Anterior cingulate cortex (tissue), 58 donors: Measurements from ENCODE around the gene CDCP1.
"Not testable (repeated sequence)": the region's sequence is repeated elsewhere in the genome, so short reads cannot be mapped to it uniquely, and the experiment has no call there.

Experiments
- DNase-seq, 58 donors: peaks; one replicate each; lab custom pipeline; 2025; lab: John Stamatoyannopoulos, UW

The CDCP1 gene

DNA sequence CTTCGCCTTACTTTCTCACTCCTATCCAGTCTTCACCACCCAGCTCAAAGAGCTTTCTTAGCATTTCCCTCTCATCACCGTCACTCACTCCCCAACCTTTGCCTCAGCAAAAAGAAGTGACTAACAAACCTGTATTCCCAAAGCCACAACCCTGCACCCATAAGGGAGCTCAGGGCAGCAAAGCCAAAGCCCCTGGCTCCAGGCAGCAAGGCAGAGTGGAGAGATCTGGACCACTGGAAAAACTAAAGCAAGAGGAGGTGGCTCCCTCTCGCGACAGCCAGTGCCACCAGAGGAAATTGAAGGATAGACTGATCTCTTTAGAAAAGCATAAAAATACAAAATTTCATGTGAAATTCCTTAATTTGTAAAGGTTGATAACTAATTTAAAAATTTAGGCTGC lies 25.1 kb upstream of the CDCP1 start:
- DNase-seq, result no peak

DNA sequence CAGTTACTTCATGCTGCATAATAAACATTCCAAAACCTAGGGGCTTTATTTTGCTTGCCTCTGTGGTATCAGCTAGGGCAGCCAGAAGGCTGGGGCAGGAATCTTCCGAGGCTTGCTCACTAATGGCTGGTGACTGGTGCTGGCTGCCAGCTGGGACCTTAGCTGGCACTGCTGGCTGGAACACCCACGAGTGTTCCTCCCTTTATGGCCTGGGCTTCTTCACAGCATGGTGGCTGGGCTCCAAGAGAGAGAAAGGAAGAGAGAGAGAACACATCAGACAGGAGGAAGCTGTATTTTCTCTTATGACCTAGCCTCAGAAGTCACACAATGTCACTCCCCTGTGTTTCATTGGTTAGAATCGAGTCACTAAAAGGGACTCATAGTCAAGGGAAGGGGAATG lies 23.9 kb upstream of the CDCP1 start:
- peak in 2 of 58 donors; percentile 17 to 21 for DNase-seq

DNA sequence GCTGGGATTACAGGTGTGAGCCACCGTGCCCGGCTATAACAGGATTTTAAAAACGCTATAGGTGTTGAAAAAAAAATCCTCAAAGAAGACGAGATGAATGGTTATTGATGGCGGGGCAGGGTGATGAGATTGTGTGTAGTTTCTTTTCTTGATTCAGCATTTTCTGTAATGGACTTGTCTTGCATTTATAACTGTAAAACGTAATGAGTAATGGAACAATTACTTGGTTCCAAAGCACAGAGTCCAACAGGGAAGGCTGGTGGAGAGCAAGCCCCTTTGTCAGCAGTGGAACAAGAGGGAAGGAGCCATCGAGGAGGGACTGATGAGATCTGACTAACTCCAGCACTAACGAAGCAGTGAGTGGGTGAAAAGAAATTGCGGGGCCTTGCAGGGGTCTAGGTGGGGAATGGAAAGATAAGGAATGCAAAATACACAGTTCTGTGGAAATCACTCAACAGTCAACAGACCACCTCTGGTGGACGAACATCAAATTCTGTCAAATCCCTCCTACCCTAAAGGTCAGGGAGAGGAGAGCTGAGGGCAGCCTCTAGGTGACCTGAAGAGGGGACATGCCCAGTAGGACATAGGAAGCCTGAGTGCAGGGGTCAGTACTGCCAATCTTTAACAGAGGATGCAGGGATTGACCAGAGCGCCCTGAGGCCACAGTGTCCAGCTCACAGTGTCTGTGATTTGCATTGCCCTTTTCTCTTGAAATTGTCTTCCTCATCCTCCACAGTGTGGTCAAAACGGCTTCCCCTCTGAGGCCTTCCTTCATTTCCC lies 23.1 kb upstream of the CDCP1 start:
- DNase-seq, result no peak

DNA sequence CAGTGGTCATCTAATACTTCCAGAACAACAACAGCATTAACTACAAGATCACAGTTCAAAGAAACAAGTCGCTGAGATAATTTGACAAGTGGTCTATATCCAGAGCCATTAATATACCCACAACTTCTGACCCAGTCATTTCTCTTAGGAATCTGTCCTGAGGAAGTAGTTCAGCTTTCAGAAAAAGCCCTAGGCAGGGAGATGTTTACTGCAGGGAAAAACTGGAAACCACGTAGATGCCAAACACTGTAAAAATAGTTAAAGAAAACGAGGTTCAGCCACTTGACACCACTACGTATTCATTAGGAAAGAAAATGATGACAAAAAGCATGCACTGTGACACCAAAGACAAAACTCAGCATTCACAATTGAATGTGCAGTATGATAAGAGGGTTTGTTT lies 22.3 kb upstream of the CDCP1 start:
- DNase-seq, result no peak

DNA sequence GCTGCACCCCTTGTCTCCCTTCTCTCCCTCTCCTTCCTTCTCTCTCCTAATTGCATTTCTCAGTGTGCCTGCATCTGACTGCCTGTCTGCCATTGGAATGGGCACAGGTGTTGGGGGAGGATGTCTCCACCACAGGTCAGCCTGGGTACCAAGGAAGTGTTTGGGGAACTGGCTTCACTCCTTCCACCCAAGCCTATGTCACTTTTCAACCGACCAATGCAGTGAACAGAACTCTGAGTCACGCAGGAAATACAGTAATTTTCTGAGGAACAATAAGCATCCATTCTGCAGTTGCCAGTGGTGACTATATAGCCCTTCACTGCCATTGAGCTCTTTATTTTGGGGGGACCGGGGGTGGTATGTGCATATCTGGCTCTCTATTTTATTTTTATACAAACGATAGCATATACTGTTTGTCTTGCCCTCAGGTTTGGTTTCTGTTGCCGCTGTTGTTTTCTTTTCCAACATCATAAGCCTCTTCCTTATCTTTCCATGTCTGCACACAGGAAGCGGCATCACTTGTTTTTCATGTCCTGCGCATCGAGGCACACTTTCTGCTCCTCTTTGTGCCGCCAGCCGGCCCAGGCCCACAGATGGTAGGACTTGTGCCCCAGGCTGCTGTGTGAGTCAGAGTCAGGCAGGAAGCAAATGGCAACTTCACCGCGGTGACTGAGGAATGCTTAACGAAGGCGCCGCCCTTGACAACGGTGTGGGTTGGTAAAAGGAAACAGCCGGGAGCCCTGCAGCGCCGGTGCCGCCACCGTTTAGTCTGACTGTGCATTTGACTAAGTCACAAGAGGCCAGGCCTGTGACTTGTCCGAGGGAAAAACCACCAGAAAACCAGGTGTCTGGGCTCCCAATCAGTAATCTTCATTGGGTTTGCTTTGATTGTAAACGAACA lies 21.1 kb upstream of the CDCP1 start:
- DNase-seq, result peak in 49 of 58 donors; percentile 3 to 70 (median 30)

DNA sequence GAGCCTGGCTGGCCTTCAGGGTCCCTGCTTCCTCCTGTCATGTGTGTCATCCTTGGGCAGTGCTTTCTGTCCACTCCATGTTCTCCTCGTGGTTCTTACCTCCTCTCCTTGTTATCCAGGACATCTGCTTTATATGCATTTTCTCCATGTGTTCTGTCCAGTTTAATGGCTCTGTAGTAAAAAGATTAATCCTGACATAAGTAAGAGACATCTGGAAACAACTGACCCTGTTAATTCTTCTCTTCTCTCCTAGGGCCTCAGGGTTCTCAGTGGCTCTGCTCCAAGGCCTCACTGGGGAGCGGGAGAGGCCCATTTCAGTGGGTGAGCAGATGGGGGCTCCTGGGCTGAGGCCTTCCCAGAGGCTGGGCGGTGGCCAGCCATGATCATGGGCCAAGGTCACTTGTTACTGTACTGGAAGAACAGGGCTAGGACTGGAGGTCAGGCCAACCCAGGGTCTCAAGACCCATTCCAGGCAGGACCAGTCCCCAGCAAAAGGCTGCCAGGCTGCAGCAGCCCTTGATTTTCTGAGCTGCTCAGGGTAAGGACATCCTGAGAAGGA lies 20.2 kb upstream of the CDCP1 start:
- DNase-seq, result no peak

DNA sequence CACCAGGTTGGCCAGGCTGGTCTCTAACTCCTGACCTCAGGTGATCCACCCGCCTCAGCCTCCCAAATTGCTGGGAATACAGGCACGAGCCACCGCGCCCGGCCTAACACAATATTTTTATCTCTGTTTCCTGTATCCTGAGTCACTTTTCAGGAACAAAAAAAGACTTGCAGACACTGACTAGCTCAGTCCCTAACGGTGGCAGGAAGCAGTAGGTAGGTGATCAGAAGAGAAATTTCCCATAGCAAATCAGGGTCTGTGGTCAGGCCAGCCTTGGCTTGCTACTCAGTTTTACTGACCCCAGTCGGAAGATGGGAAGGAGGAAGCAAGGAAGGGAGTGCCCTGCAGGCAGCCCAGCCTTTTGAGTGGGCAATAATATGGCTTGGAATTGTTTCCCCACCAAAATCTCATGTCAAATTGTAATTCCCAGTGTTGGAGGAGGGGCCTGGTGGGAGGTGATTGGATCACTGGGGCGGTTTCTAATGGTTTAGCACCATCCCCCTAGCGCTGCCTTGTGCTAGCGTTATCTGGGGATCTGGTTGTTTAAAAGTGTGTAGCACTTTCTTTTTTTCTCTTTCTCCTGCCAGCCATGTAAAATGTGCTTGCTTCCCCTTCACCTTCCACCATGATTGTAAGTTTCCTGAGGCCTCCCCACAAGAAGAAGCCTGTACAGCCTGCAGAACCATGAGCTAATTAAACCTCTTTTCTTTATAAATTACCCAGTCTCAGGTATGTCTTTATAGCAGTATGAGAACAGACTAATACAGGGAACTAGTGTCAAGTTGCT lies 19.5 kb upstream of the CDCP1 start:
- DNase-seq, result no peak

DNA sequence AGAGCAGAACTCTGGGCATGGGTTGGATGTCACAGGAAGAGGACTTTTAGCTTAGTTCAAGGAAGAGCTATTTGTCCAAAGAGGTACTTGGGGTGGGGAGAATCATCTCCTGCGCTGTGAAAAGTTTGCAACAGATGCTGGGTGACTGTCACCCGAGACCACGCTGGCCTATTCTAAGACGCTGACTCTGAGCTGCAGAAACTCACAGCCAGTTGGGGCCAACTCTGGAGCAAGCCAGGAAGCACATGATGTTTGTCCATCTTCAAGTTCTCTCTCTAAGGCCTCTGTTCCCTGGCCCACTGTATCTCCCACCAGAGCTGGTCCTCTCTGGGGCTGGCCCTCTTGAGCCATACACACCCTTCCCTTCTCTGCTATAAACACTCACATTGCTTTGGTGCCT lies 17.9 kb upstream of the CDCP1 start:
- no peak for DNase-seq

DNA sequence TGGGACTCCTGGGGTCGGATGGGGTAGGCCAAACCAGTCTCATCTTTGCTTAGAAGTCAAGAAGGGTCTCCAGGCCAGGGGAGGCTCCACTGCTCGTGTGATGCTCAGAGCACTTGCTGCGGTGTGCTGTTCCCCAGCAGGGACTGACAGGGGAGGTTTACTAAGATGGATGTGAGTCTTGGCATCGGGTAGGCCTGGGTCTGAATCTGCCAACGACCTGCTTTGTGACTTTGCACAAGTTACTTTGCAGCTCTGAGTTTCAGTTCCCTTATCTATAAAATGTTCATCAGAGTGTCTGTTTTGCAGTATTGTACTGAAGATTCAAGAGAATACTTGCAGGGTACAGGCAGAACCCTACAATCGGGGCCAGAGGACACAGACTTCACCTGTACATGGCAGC lies 17.3 kb upstream of the CDCP1 start:
- DNase-seq, result no peak

DNA sequence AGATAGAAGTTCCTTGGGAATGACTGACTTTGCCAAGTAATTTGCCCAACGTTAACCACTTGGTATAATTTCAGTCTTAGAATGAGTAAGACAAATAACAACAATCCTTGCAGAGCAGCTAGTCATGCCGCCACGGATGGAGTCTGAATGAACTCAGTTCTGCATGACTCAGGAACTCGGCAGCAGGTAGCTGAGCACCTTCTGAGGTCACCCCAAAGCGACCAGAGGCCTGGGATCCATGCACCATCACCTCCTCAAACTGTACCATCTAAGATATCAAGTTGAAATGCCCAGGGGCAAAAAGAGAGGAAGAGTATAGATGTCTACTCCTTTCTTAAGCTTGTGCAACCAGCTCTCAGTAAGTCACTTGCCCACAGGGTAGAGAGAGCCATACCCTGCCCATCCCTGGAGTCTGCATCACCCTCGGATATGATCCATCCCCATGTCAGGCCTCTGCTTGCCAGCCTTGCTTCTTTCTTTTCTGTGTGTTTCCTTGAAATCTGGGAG lies 8.5 kb upstream of the CDCP1 start:
- DNase-seq, result no peak

DNA sequence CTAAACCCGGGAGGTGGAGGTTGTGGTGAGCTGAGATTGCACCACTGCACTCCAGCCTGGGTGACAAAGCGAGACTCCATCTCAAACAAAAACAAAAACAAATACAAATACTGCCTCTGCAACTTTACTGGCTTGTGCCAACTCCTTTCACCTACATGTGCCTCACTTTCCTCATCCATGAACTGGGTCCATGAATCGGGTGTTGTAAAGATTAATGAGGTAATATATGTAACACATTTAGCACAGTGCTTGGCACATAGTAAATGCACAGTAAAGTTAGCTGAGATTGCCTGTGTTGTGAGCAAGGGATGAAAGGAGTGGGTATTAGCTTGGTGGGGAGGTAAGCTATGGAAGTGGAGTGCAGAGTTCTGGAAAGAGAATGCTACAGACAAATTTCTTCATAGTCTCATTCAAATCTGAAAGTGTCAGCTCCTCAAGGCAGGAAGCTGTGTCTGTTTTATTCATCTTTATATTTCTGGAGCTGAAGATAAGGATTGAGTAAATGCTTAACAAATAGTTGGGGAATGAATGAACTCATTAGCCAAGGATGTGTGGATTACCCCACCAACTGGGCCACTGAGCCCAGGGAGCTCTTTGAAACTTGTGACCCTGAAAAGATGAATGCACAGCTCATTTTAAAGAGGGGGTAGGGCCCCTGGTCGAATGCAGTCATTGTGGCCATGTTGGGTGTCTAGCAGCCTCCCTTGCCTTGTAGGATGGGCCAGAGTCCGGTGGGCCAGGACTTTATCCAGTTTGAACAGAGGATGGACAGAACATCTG lies 7.7 kb upstream of the CDCP1 start:
- DNase-seq, result no peak

DNA sequence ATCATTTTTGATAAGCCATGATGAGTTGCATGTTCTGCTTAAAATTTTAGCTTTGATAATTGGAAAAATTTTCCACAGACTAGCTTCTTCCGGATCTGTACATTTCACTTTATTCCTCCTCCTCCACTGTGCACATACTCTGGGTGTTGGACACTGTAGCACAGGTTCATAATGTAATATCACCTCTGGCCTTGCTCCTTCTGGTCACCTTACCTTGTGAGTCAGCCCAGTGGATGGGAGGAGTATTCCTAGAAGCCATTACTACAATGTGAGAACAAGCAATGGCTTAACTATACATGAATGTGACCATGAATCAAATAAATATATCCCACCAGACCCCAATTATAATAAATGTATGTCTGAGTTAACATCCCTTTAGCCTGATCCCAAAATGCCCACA lies 6.1 kb upstream of the CDCP1 start:
- no peak for DNase-seq

DNA sequence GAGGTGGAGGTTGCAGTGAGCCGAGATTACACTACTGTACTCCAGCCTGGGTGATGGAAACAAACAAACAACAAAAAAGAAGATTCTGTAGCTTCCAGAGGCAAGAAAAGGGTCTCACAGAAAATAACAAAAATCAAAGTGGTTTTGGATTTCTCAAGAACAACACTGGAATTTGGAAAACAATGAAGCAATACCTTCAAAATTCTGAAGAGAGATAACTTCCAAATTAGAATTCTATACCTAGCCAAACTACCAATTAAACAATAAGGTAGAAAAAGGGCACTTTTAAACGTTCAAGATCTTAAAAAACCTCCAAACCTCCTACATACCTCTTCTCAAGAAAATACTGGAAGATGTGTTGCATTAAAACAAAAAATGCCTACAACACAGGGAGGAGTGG lies 4.9 kb upstream of the CDCP1 start:
- no peak for DNase-seq

DNA sequence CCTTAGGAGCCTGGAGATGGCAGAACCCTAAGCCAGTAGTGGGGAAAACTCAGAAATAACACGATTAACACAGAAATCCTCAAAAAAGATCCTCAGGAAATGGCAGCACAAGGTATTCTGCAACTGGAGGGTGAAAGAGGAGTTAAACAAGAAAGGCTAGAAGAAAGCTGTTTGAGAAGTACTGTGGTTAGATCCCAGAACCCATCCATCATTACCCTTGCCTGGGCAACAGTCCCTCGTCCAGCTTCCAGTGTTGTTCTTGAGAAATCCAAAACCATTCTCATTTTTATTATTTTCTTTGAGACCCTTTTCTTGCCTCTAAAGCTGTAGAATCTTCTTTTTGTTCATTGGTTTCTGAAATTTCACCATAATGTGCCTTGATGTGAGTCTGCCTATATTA lies 2.7 kb upstream of the CDCP1 start:
- DNase-seq, result no peak

DNA sequence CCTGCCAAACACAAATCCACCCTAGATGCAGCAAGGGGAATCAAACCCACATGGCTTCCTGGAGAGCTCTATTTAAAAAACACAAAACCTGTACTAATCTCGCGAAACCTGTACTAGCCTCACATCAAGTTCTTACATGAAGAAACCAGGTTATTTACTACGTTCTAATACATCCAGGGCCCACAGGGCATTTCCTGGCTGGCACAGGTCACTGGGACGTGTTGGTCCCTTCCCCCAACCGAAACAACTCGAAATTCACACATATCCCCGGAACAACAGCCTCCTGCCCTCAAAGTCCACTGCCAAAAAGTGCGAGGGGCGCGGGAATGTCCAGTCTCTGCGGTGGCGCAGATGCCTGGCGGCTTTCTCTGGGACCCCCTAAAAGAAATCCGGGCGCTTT lies 955 bp downstream of the CDCP1 start:
- DNase-seq, result no peak

DNA sequence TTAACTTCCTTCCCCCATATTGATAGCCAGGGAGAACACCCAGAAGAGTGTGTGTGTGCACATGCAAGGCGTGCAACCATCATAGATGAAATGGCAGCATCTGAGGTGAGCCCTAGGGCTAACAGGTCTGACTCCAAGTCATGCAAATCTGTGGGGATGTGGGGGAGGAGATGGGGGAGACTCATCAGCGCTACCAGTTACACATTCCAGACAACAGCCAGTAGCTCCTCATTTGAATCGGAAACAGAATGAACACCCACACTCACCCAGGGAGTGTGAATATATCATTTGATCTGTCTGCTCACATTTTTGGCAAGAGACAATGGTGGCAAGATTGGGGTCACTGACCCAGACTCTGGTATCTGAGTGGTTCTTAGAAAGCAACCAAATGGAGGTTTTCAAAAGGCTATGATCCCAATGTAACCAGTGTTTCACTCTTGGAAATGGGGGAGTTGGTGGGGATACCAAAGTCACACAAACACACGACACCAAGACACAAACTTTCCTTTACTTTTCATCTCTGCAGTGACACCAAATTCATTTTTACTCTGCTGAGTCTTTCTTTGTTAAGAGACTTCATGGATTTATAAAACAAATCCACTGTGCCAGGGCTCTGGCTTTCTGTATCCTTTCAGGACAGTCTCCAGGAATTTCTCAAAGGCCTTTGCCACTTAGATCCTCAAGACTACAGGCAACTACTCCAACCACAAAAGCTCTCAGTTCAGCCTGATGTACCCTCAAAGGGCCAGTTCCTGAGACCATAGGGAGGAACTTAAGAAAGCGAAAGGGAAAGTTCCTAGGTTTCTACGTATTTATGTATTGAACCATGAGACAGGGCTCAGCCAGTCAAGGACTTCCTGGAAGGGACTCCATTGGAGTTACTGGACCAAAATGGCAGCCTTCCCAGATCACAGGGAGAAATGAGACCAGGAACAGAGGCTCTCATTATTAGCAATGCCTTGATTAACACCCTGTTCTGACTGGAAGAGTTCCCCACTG lies 2.2 kb downstream of the CDCP1 start:
- peak in 13 of 58 donors; percentile 5 to 70 (median 18) for DNase-seq

DNA sequence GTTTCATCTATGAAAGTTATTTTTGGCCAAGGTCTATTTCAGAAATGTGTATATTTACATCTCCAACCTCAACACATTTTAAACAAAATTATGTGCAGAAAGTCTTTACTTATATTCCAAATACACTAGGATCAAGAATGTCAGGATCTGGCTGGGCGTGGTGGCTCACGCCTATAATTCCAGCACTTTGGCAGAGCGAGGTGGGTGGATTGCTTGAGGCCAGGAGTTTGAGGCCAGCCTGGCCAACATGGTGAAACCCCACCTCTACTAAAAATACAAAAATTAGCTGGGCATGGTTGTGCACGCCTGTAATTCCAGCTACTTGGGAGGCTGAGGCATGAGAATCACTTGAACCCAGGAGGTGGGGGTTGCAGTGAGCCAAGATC lies 5.4 kb downstream of the CDCP1 start:
- DNase-seq, result not testable (repeated sequence)

DNA sequence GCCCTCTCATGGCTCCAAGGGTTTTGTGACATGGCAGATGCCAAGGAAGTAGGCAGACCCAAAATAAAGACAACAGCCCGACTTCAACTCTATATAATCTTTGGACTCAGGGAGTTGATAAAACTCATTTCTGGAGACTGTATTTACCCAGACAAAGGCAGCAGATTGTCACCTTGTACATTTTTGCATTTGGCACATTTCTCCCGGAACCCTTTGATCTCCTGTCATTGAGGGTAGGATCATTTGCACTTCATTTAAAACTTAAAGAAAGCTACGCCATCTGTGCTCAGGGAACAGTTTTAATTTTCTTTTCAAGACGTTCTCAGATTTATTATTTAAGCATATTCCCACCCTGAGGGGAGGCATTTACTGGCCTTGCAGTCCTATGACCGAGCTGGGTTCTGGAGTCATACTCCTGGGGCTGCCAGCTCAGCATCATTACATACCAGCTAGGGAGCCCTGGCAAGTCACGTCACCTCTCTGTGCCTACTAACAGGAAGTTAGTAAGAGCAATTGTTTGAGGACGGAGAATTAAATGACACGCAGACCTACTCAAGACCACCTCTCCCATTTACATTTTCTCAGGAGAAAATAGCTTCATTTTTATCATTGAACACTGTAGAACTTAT lies 5.9 kb downstream of the CDCP1 start:
- no peak for DNase-seq
